Upper lobe of left lung (tissue), 6 donors: Measurements from ENCODE around the gene GSTM4. TPM values are rescaled to one million over a fixed set of nuclear protein-coding genes. Genes with fewer than 3 reads are reported as not detected.
"Not testable (repeated sequence)": the region's sequence is repeated elsewhere in the genome, so short reads cannot be mapped to it uniquely, and the experiment has no call there.

ENCODE experiments used
- ATAC-seq, 2 donors: fragments of 200-7000 bp; cut with Tn5 transposase; one replicate each; pipeline ENCODE4 v1.9.1; 2022; ENCODE audit warnings: mild to moderate bottlenecking in 2 of 2, moderate library complexity in 2 of 2; ENCODE audit not compliant: low FRiP score in 2 of 2
- DNase-seq, 2 donors: peaks; one replicate each; pipeline ENCODE4 v3.0.0-alpha.2; 2019 to 2020
- H3K27ac ChIP-seq, 4 donors: fragments of 200-600 bp; sonication (generic); one replicate each; pipeline ENCODE4 v1.5.1; 2016 to 2019
- H3K27me3 ChIP-seq, 4 donors: fragments of 200-600 bp; sonication (generic); one replicate each; pipeline ENCODE4 v1.5.1; 2017 to 2019
- H3K36me3 ChIP-seq, 4 donors: fragments of 200-600 bp; sonication (generic); one replicate each; pipeline ENCODE4 v1.5.1; 2016 to 2019
- H3K4me1 ChIP-seq, 4 donors: fragments of 200-600 bp; sonication (generic); one replicate each; pipeline ENCODE4 v1.5.1; 2018 to 2019
- H3K4me3 ChIP-seq, 4 donors: fragments of 200-600 bp; sonication (generic); one replicate each; pipeline ENCODE4 v1.5.1; 2017 to 2019; ENCODE audit warnings: mild to moderate bottlenecking in 2 of 4, moderate library complexity in 1 of 4
- H3K9me3 ChIP-seq, 4 donors: fragments of 200-600 bp; sonication (generic); one replicate each; pipeline ENCODE4 v1.5.1; 2018 to 2019
- EP300 ChIP-seq, 4 donors: sonication (generic); formaldehyde crosslinking; IDR thresholded peaks; one replicate each; pipeline ENCODE4 v1.5.1; 2017; ENCODE audit warnings: antibody characterized with exemption in 4 of 4, control low read depth in 2 of 4
- POLR2A ChIP-seq, 4 donors: fragments of 450-650 bp; IDR thresholded peaks; one replicate each; pipeline ENCODE4 v1.5.1; 2016 to 2017; ENCODE audit warnings: antibody characterized with exemption in 4 of 4, mild to moderate bottlenecking in 2 of 4
- POLR2AphosphoS5 ChIP-seq, 2 donors: sonication (generic); formaldehyde crosslinking; IDR thresholded peaks; one replicate each; pipeline ENCODE4 v1.5.1; 2017; ENCODE audit warnings: antibody characterized with exemption in 2 of 2
- WGBS, 2 donors: methylation state at CpG; one replicate each; pipeline ENCODE4 v1.1.5; 2017 to 2018; 5-methylcytosine and 5-hydroxymethylcytosine counted together
- total RNA-seq, 6 donors: library from RNA; depleted of rRNA in 4 of 6; stranded (reverse); fragments of >200 nt in 4 of 6; gene quantifications; one replicate each; pipeline versions ENCODE4 v1.1.0 to v1.2.1, GENCODE V29; 2016 to 2021
- TF ChIP-seq, protein P1 (sequence below), 6 experiments: fragments of 450-650 bp in 4 of 6; fragments of 200-600 bp in 2 of 6; sonication (generic) in 2 of 6; IDR thresholded peaks; one replicate each; pipeline ENCODE4 v1.5.1; 2016 to 2019; ENCODE audit warnings: antibody characterized with exemption in 6 of 6
- donor health status: DM: no; HTN: no; CAD: no; lungs with moderate emphysema.
- donor health status: DM: no; HTN: yes; CAD: no; lungs with severe emphysema.

GSTM4 gene
- total RNA-seq, 6 donors from 2014 or later: 10.7 to 28.3 (median 15.9) TPM

DNA sequence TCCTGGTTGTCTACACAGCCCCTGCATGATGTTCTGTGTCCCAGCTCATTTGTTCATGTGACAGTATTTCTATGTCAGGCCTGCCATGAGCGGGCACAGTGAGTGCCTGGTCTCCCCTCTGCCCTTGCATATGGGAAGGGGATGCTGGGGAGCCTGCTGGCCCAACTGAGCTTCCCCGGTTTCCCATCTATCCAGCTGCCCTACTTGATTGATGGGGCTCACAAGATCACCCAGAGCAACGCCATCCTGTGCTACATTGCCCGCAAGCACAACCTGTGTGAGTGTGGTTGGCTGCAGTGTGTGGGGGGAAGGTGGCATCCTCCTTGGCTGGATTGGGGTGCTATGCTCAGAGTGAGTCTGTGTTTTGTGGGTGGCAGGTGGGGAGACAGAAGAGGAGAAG, 1.5 kb downstream of the GSTM4 start:
- Histone ChIP-seq H3K27me3 (no peaks in the 10 kb centered on the region), H3K27ac (no peak overlapping the region), H3K9me3 (no peaks in the 10 kb centered on the region), H3K4me3 (no peak overlapping the region), H3K36me3 (peaks cover 0 to 18% (median 0%) of the 10 kb centered on the region in 4 donors), H3K4me1 (peaks cover 6 to 15% (median 12%) of the 10 kb centered on the region in 4 donors)
- 96 to 100% methylated on average over 1 to 4 of the region's 4 CpGs for WGBS, 2 donors
- TF ChIP-seq POLR2AphosphoS5 (IDR thresholded peaks at IDR 0.05) (no peak), POLR2A (IDR thresholded peaks at IDR 0.05) (no peak), EP300 (IDR thresholded peaks at IDR 0.05) (no peak)
- TF ChIP-seq, protein P1, sequence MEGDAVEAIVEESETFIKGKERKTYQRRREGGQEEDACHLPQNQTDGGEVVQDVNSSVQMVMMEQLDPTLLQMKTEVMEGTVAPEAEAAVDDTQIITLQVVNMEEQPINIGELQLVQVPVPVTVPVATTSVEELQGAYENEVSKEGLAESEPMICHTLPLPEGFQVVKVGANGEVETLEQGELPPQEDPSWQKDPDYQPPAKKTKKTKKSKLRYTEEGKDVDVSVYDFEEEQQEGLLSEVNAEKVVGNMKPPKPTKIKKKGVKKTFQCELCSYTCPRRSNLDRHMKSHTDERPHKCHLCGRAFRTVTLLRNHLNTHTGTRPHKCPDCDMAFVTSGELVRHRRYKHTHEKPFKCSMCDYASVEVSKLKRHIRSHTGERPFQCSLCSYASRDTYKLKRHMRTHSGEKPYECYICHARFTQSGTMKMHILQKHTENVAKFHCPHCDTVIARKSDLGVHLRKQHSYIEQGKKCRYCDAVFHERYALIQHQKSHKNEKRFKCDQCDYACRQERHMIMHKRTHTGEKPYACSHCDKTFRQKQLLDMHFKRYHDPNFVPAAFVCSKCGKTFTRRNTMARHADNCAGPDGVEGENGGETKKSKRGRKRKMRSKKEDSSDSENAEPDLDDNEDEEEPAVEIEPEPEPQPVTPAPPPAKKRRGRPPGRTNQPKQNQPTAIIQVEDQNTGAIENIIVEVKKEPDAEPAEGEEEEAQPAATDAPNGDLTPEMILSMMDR (IDR thresholded peaks at IDR 0.05): no peak
- no peak for ATAC-seq
- no peak for DNase-seq

DNA sequence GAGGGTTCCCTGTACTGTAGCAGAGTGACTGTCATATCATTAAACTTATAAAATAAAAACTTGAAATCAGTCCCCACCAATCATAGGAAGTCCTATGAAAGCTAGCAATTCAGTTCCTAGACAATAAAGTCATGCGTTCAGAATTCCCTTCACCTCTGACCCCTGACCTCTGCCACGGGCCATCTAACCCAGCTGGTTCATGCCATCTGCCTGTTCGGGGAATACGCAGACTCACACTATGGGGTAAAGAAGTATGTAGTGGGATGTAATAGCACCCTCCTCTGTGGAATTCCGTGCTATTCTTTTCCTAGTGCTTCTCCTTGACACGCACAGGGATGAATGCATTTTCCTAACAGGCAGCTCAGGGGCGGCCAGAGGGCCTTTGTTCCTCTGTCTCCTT, 2.1 kb downstream of the GSTM4 start:
- H3K27me3 ChIP-seq: no peaks in the 10 kb centered on the region
- TF ChIP-seq, protein P1 (IDR thresholded peaks at IDR 0.05): no peak
- TF ChIP-seq POLR2AphosphoS5 (IDR thresholded peaks at IDR 0.05) (no peak), POLR2A (IDR thresholded peaks at IDR 0.05) (no peak), EP300 (IDR thresholded peaks at IDR 0.05) (no peak)
- H3K4me3 ChIP-seq: no peak overlapping the region
- WGBS, 2 donors: 85 to 90% methylated on average over 7 of the region's 7 CpGs
- DNase-seq: no peak
- no peaks in the 10 kb centered on the region for H3K9me3 ChIP-seq
- H3K4me1 ChIP-seq: peaks cover 6 to 15% (median 12%) of the 10 kb centered on the region in 4 donors
- no peak overlapping the region for H3K27ac ChIP-seq
- H3K36me3 ChIP-seq: peaks cover 0 to 18% (median 0%) of the 10 kb centered on the region in 4 donors
- ATAC-seq: no peak

DNA sequence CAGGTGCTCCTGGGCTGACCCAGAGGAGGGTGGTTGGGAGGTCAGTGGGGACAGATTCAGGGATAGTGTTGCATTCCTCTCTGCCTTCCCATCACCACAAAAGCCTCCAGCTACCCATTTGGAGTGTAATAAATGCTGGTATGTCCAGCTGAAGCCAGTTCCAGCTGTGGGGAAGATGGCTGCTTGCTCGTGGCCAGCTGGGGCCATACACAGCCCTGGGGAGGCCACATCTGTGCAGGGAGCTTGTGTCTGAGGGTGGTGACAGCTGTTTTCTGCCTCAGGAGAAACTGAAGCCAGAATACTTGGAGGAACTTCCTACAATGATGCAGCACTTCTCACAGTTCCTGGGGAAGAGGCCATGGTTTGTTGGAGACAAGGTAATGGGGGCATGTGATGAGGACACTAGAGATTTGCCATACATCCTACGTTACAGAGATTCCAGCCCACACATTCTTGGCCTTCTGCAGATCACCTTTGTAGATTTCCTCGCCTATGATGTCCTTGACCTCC, 2.7 kb downstream of the GSTM4 start:
- Histone ChIP-seq H3K4me1 (peaks cover 6 to 15% (median 12%) of the 10 kb centered on the region in 4 donors), H3K27me3 (no peaks in the 10 kb centered on the region), H3K4me3 (no peak overlapping the region), H3K27ac (no peak overlapping the region), H3K9me3 (no peaks in the 10 kb centered on the region), H3K36me3 (peaks cover 0 to 18% (median 0%) of the 10 kb centered on the region in 4 donors)
- WGBS, 2 donors: 47 to 49% methylated on average over 3 of the region's 3 CpGs
- TF ChIP-seq POLR2A (IDR thresholded peaks at IDR 0.05): no peak
- TF ChIP-seq POLR2AphosphoS5 (IDR thresholded peaks at IDR 0.05): no peak
- DNase-seq: no peak
- no peak for ATAC-seq

DNA sequence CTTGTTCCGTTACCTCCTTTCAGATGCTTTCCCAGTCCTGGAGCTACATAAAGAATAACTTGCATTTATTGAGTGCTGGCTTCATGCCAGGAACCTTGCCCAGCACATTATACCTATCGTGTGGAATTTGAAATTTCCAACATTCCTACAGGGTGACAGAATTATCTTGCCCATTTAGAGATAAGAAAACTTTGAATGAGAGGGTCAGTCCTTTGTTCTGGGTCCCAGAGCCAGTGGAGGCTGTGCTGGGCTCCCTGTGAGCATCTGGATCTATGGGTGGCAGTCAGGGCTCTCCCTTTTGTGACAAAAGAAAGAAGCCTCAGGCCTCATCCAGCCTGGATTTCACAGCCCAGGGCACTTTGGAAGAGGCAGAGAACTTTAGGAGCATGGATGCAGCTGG, 3.2 kb downstream of the GSTM4 start:
- H3K4me1 ChIP-seq: peaks cover 6 to 15% (median 12%) of the 10 kb centered on the region in 4 donors
- DNase-seq: no peak
- no peak for TF ChIP-seq POLR2A (IDR thresholded peaks at IDR 0.05)

DNA sequence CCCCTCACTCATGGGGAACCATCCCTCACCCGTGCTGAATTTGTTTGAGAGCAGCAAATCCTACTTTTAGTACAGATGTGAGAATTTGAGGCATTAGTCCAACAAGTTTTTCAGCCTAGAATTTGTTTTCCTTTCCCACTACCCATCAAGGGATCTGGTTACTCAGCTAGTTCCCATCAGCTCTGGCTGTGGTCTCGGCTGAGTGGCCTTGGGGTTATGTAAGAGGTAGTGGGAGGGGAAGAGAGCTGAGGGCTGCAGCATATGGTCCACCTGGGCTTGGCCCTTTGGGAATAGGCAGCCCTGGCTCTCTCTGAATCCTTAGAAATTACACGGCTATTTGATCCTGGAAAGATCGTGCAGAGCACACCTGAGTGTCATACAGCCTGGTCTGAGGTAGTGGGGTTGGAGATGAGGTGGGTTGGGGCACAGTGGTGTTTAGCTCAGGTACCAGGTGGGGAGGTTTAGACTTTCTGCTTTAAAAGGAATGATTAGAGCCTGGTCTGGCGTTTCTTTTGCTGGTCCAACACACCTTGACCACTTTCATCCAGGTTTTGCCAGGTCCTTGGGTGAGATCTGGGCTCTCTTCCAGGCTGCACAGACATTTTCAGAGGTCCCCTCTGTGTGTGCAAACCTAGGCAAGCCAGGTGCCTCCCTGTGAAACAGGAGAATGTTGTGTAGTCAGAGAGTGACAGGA, 4.2 kb downstream of the GSTM4 start:
- Histone ChIP-seq H3K4me3 (no peak overlapping the region), H3K9me3 (no peaks in the 10 kb centered on the region), H3K27me3 (no peaks in the 10 kb centered on the region), H3K4me1 (peaks cover 4 to 13% (median 9%) of the 10 kb centered on the region in 4 donors), H3K36me3 (peaks cover 0 to 18% (median 0%) of the 10 kb centered on the region in 4 donors), H3K27ac (no peak overlapping the region)
- ATAC-seq (no peak), DNase-seq (no peak)
- 54 to 78% methylated on average over 3 to 5 of the region's 5 CpGs for WGBS, 2 donors
- TF ChIP-seq EP300 (IDR thresholded peaks at IDR 0.05) (no peak), POLR2AphosphoS5 (IDR thresholded peaks at IDR 0.05) (no peak), POLR2A (IDR thresholded peaks at IDR 0.05) (no peak)
- TF ChIP-seq, protein P1 (IDR thresholded peaks at IDR 0.05): no peak

More for the DNA sequence above, 3.2 kb downstream of the GSTM4 start:
- Histone ChIP-seq H3K9me3 (no peaks in the 10 kb centered on the region), H3K36me3 (peaks cover 0 to 18% (median 0%) of the 10 kb centered on the region in 4 donors), H3K27ac (no peak overlapping the region), H3K4me3 (no peak overlapping the region), H3K27me3 (no peaks in the 10 kb centered on the region)
- WGBS, 2 donors: 73 to 77% methylated on average over 2 of the region's 2 CpGs
- no peak for ATAC-seq

DNA sequence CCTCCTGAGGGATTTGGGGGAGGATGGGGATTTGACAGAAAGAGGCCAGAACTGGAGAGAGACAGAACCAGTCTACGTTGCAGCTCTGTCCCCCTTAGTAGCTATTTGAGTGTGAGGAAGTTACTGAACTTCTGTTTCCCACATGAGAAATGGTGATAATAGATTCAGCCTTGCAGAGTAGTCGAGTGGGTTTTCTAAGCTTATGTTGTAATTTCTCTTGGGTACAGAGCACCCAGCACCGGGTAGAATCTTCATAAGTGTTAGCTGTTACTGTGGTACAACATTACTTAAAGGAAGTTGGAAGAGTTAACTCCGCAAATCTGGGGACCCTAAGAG, 4.8 kb downstream of the GSTM4 start:
- ATAC-seq, H3K4me3 ChIP-seq, H3K9me3 ChIP-seq, DNase-seq, H3K4me1 ChIP-seq, H3K27ac ChIP-seq, H3K27me3 ChIP-seq: not testable (repeated sequence)
- WGBS, 2 donors: 33 to 41% methylated on average over 1 to 3 of the region's 4 CpGs
- peaks cover 0 to 18% (median 0%) of the 10 kb centered on the region in 4 donors for H3K36me3 ChIP-seq
